Measurements from ENCODE around the gene GLOD4.

Gene GLOD4

GRCh38 chr17:732067-732901 lies 49.8 kb downstream of the GLOD4 start, which contains the start of gene TLCD3A:
TSS of gene TLCD3A (plus strand) at chr17:732596. CDS start at chr17:732648, 52 bp downstream.
- Histone ChIP-seq H4K91ac (ENCODE audit: low read depth, low read length) (peak within 1 kb of the TSS; percentile 90), H3K14ac (ENCODE audit: low read length) (peak within 1 kb of the TSS; percentile 62)
- no CpG with 5 or more reads among the region's 126 CpGs for whole genome bisulfite sequencing (ENCODE audit: extremely low coverage, insufficient coverage, insufficient read length)

GRCh38 chr17:731644-732066 lies 50.4 kb downstream of the GLOD4 start:
- DNase-seq: no peak
- no peak overlapping the region for H2BK12ac ChIP-seq (ENCODE audit: low read length)
- no peak overlapping the region for H2AK5ac ChIP-seq (ENCODE audit: low read length)
- peak overlapping the region; percentile 85 for H4K12ac ChIP-seq (ENCODE audit: low read depth, low read length)
- H2AFZ ChIP-seq (ENCODE audit: insufficient read depth, low read length, poor library complexity): peak overlapping the region; percentile 82
- WGBS (ENCODE audit: extremely low coverage, insufficient coverage, insufficient read length): no CpG with 5 or more reads among the region's 26 CpGs
- H3K27ac ChIP-seq (ENCODE audit: low read depth, low read length): peak overlapping the region; percentile 6
- peak overlapping the region; percentile 68 for H4K8ac ChIP-seq (ENCODE audit: low read depth, low read length)
- no peaks in the 10 kb centered on the region for H3K9me3 ChIP-seq (ENCODE audit: insufficient read depth, low read depth, low read length)
- peak overlapping the region; percentile 85 for H3K4me2 ChIP-seq (ENCODE audit: low read length)
- H3K4me1 ChIP-seq (ENCODE audit: control insufficient read depth in 1 of 2, insufficient read depth in 2 of 2, low read length in 2 of 2): peaks cover 2 to 4% of the 10 kb centered on the region in 2 experiments
- H3K23ac ChIP-seq (ENCODE audit: low read length): no peak overlapping the region
- peaks cover 3 to 5% of the 10 kb centered on the region in 2 experiments for H3K36me3 ChIP-seq (ENCODE audit: control insufficient read depth in 1 of 2, insufficient read depth in 2 of 2, low read length in 2 of 2)
- H3K79me2 ChIP-seq (ENCODE audit: control insufficient read depth, insufficient read depth, low read length, poor library complexity): peaks cover 10% of the 10 kb centered on the region
- peak overlapping the region; percentile 74 for H4K91ac ChIP-seq (ENCODE audit: low read depth, low read length)
- peak overlapping the region; percentile 89 for H3K4me3 ChIP-seq (ENCODE audit: low read depth, low read length)
- peak overlapping the region; percentile 82 for H3K9ac ChIP-seq (ENCODE audit: low read length)
- H3K79me1 ChIP-seq (ENCODE audit: low read length): peaks cover 12% of the 10 kb centered on the region
- H3K27me3 ChIP-seq (ENCODE audit: insufficient read depth, low read length): no peaks in the 10 kb centered on the region
- peak overlapping the region; percentile 91 for H3K18ac ChIP-seq (ENCODE audit: low read length)
- H2BK120ac ChIP-seq (ENCODE audit: insufficient read depth, low read length, poor library complexity): peak overlapping the region; percentile 47
- H3K4ac ChIP-seq (ENCODE audit: low read depth, low read length): peak overlapping the region; percentile 10
- H2BK5ac ChIP-seq (ENCODE audit: low read depth, low read length, poor library complexity): peak overlapping the region; percentile 12
- H3K14ac ChIP-seq (ENCODE audit: low read length): peak overlapping the region; percentile 21

More at GRCh38 chr17:732067-732901, 49.8 kb downstream of the GLOD4 start, which contains the start of gene TLCD3A:
- Histone ChIP-seq H3K23ac (ENCODE audit: low read length) (no peak within 1 kb of the TSS), H3K18ac (ENCODE audit: low read length) (peak within 1 kb of the TSS; percentile 91), H3K4me2 (ENCODE audit: low read length) (peak within 1 kb of the TSS; percentile 85), H3K27ac (ENCODE audit: low read depth, low read length) (peak within 1 kb of the TSS; percentile 51), H3K9me3 (ENCODE audit: insufficient read depth, low read depth, low read length) (no peaks in the 10 kb centered on the region), H2BK12ac (ENCODE audit: low read length) (peak within 1 kb of the TSS; percentile 32), H3K4me3 (ENCODE audit: low read depth, low read length) (peak within 1 kb of the TSS; percentile 89), H3K36me3 (ENCODE audit: control insufficient read depth in 1 of 2, insufficient read depth in 2 of 2, low read length in 2 of 2) (peaks cover 3 to 5% of the 10 kb centered on the region in 2 experiments), H2BK5ac (ENCODE audit: low read depth, low read length, poor library complexity) (peak within 1 kb of the TSS; percentile 75), H4K12ac (ENCODE audit: low read depth, low read length) (peak within 1 kb of the TSS; percentile 85), H3K4me1 (ENCODE audit: control insufficient read depth in 1 of 2, insufficient read depth in 2 of 2, low read length in 2 of 2) (peaks cover 2 to 4% of the 10 kb centered on the region in 2 experiments), H3K9ac (ENCODE audit: low read length) (peak within 1 kb of the TSS; percentile 87), H3K79me2 (ENCODE audit: control insufficient read depth, insufficient read depth, low read length, poor library complexity) (peaks cover 10% of the 10 kb centered on the region), H2BK120ac (ENCODE audit: insufficient read depth, low read length, poor library complexity) (peak within 1 kb of the TSS; percentile 47), H3K79me1 (ENCODE audit: low read length) (peaks cover 12% of the 10 kb centered on the region), H3K4ac (ENCODE audit: low read depth, low read length) (peak within 1 kb of the TSS; percentile 92), H3K27me3 (ENCODE audit: insufficient read depth, low read length) (no peaks in the 10 kb centered on the region), H4K8ac (ENCODE audit: low read depth, low read length) (peak within 1 kb of the TSS; percentile 80), H2AFZ (ENCODE audit: insufficient read depth, low read length, poor library complexity) (peak within 1 kb of the TSS; percentile 82), H2AK5ac (ENCODE audit: low read length) (peak within 1 kb of the TSS; percentile 35)
- peak; percentile 35 to 64 for DNase-seq

- Histone ChIP-seq H2BK12ac (ENCODE audit: low read length) (no peak overlapping the region), H3K79me2 (ENCODE audit: control insufficient read depth, insufficient read depth, low read length, poor library complexity) (peaks cover 10% of the 10 kb centered on the region), H4K91ac (ENCODE audit: low read depth, low read length) (no peak overlapping the region), H2BK5ac (ENCODE audit: low read depth, low read length, poor library complexity) (no peak overlapping the region), H2AK5ac (ENCODE audit: low read length) (no peak overlapping the region), H3K27me3 (ENCODE audit: insufficient read depth, low read length) (no peaks in the 10 kb centered on the region), H3K27ac (ENCODE audit: low read depth, low read length) (no peak overlapping the region), H3K9me3 (ENCODE audit: insufficient read depth, low read depth, low read length) (no peaks in the 10 kb centered on the region), H3K4me3 (ENCODE audit: low read depth, low read length) (no peak overlapping the region), H3K23ac (ENCODE audit: low read length) (no peak overlapping the region), H2AFZ (ENCODE audit: insufficient read depth, low read length, poor library complexity) (no peak overlapping the region), H3K4me1 (ENCODE audit: control insufficient read depth in 1 of 2, insufficient read depth in 2 of 2, low read length in 2 of 2) (peaks cover 2 to 6% of the 10 kb centered on the region in 2 experiments), H3K4ac (ENCODE audit: low read depth, low read length) (no peak overlapping the region), H3K79me1 (ENCODE audit: low read length) (peaks cover 12% of the 10 kb centered on the region), H4K12ac (ENCODE audit: low read depth, low read length) (no peak overlapping the region), H3K4me2 (ENCODE audit: low read length) (no peak overlapping the region), H3K18ac (ENCODE audit: low read length) (no peak overlapping the region), H4K8ac (ENCODE audit: low read depth, low read length) (no peak overlapping the region), H3K9ac (ENCODE audit: low read length) (no peak overlapping the region), H2BK120ac (ENCODE audit: insufficient read depth, low read length, poor library complexity) (no peak overlapping the region), H3K36me3 (ENCODE audit: control insufficient read depth in 1 of 2, insufficient read depth in 2 of 2, low read length in 2 of 2) (peaks cover 0 to 2% of the 10 kb centered on the region in 2 experiments), H3K14ac (ENCODE audit: low read length) (no peak overlapping the region)
- no CpG with 5 or more reads among the region's 5 CpGs for WGBS (ENCODE audit: extremely low coverage, insufficient coverage, insufficient read length)
- peak in 1 of 2 donors; percentile 26 for DNase-seq
Measured at GRCh38 chr17:728911-729310, 53.2 kb downstream of the GLOD4 start.

- WGBS (ENCODE audit: extremely low coverage, insufficient coverage, insufficient read length): no CpG with 5 or more reads among the region's 20 CpGs
- H3K36me3 ChIP-seq (ENCODE audit: control insufficient read depth in 1 of 2, insufficient read depth in 2 of 2, low read length in 2 of 2): no peaks in the 10 kb centered on the region
- H3K4me2 ChIP-seq (ENCODE audit: low read length): no peak overlapping the region
Measured at GRCh38 chr17:726271-726919, 55.7 kb downstream of the GLOD4 start.

More at GRCh38 chr17:726271-726919, 55.7 kb downstream of the GLOD4 start:
- H3K18ac ChIP-seq (ENCODE audit: low read length): no peak overlapping the region
- H3K4me3 ChIP-seq (ENCODE audit: low read depth, low read length): no peak overlapping the region
- no peak overlapping the region for H3K23ac ChIP-seq (ENCODE audit: low read length)
- H2AFZ ChIP-seq (ENCODE audit: insufficient read depth, low read length, poor library complexity): no peak overlapping the region
- H3K14ac ChIP-seq (ENCODE audit: low read length): no peak overlapping the region
- no peak overlapping the region for H2BK12ac ChIP-seq (ENCODE audit: low read length)
- no peak overlapping the region for H4K91ac ChIP-seq (ENCODE audit: low read depth, low read length)
- H4K12ac ChIP-seq (ENCODE audit: low read depth, low read length): no peak overlapping the region
- H3K27me3 ChIP-seq (ENCODE audit: insufficient read depth, low read length): no peaks in the 10 kb centered on the region
- no peak overlapping the region for H3K9ac ChIP-seq (ENCODE audit: low read length)
- H3K9me3 ChIP-seq (ENCODE audit: insufficient read depth, low read depth, low read length): no peaks in the 10 kb centered on the region
- H3K27ac ChIP-seq (ENCODE audit: low read depth, low read length): no peak overlapping the region
- no peaks in the 10 kb centered on the region for H3K79me2 ChIP-seq (ENCODE audit: control insufficient read depth, insufficient read depth, low read length, poor library complexity)
- no peak overlapping the region for H2BK5ac ChIP-seq (ENCODE audit: low read depth, low read length, poor library complexity)
- no peak overlapping the region for H2AK5ac ChIP-seq (ENCODE audit: low read length)
- no peak overlapping the region for H3K4ac ChIP-seq (ENCODE audit: low read depth, low read length)
- no peak overlapping the region for H4K8ac ChIP-seq (ENCODE audit: low read depth, low read length)
- H2BK120ac ChIP-seq (ENCODE audit: insufficient read depth, low read length, poor library complexity): no peak overlapping the region
- no peaks in the 10 kb centered on the region for H3K79me1 ChIP-seq (ENCODE audit: low read length)
- peaks cover 0 to 2% of the 10 kb centered on the region in 2 experiments for H3K4me1 ChIP-seq (ENCODE audit: control insufficient read depth in 1 of 2, insufficient read depth in 2 of 2, low read length in 2 of 2)
- no peak for DNase-seq
